Measurements from ENCODE around the gene PARD3B. TPM values are rescaled to one million over a fixed set of nuclear protein-coding genes. Genes with fewer than 3 reads are reported as not detected.

Gene PARD3B
- total and polyA plus RNA-seq, 7 donors = 0.42 to 6.0 (median 4.8) TPM

DNA sequence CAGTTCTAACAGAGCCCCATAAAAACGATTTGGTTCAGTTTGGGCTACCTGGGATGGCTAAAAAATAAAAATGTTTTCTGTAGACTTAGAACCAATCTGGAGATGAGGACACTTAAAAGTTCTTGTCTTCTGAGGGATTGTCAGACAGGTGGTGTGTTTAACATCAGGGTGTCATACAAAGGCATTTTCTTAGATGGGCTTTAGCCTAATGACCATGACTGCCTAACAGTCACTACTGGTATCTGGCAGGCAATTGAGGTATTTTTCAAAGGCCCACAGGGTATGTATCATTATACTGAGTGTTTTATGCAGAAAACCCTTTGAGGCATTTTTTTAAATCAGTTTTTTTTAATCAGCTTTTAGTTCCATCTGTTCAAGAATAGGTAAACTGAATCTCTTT lies 341.4 kb downstream of the PARD3B start:
- TF ChIP-seq, protein P1, sequence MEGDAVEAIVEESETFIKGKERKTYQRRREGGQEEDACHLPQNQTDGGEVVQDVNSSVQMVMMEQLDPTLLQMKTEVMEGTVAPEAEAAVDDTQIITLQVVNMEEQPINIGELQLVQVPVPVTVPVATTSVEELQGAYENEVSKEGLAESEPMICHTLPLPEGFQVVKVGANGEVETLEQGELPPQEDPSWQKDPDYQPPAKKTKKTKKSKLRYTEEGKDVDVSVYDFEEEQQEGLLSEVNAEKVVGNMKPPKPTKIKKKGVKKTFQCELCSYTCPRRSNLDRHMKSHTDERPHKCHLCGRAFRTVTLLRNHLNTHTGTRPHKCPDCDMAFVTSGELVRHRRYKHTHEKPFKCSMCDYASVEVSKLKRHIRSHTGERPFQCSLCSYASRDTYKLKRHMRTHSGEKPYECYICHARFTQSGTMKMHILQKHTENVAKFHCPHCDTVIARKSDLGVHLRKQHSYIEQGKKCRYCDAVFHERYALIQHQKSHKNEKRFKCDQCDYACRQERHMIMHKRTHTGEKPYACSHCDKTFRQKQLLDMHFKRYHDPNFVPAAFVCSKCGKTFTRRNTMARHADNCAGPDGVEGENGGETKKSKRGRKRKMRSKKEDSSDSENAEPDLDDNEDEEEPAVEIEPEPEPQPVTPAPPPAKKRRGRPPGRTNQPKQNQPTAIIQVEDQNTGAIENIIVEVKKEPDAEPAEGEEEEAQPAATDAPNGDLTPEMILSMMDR (IDR thresholded peaks at IDR 0.05) = no peak
- Histone ChIP-seq H3K36me3 (ENCODE audit: insufficient read depth in 1 of 2, low read depth in 1 of 2) (no peaks in the 10 kb centered on the region), H3K27me3 (ENCODE audit: insufficient read depth in 3 of 3, low read length in 2 of 3) (no peaks in the 10 kb centered on the region), H3K4me1 (no peaks in the 10 kb centered on the region), H3K27ac (no peak overlapping the region), H3K4me3 (no peak overlapping the region), H3K9me3 (no peaks in the 10 kb centered on the region)
- intact Hi-C loops (cut with DNase I) = no loop called here
- no peak for ATAC-seq
- DNase-seq = no peak
- 44 to 53% (median 44%) methylated on average over 1 of the region's 1 CpG for WGBS, 3 donors

DNA sequence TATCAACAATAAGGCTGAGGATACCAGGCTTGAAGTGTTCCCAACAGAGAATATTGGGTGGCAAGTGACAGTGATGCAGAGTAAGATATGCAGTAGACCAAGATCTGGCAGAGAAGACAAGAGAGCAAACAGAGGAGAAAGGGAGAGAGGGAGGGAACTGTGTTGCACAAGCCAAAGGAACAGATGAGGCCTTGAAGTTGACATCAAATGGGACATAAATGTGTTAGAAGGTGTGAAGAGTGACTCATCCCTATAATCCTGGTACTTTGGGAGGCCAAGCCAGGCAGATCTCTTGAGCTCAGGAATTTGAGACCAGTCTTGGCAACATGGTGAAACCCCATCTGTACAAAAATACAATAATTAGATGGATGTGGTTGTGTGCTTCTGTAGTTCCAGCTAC lies 342.9 kb downstream of the PARD3B start:
- DNase-seq (no peak), ATAC-seq (peak in 1 of 4 donors; percentile 22)
- no peak overlapping the region for H3K27ac ChIP-seq
- intact Hi-C loops (cut with DNase I) = no loop called here
- H3K36me3 ChIP-seq (ENCODE audit: insufficient read depth in 1 of 2, low read depth in 1 of 2) = no peaks in the 10 kb centered on the region
- TF ChIP-seq, protein P1 (IDR thresholded peaks at IDR 0.05) = no peak
- H3K4me1 ChIP-seq = no peaks in the 10 kb centered on the region
- no peak overlapping the region for H3K4me3 ChIP-seq
- no peaks in the 10 kb centered on the region for H3K9me3 ChIP-seq
- no peaks in the 10 kb centered on the region for H3K27me3 ChIP-seq (ENCODE audit: insufficient read depth in 3 of 3, low read length in 2 of 3)

DNA sequence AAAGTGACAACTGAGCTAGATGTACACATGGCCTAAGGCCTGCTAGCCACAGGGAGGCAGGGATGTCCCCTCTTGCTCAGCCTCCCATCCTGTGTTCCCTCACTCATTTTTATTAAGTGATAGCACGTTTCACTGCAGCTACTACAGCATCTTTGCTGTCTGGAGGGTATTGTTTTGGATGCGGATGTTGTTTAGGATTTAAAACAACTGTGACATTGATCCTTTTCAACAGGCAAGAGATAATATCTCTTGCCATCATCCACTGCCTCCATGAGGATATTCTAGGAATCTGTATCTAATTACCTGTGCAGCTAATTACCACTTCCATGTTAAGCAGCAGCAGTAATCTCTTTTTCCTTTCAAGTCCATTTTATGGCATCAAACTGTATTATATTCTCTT lies 345.4 kb downstream of the PARD3B start:
- TF ChIP-seq, protein P1 (IDR thresholded peaks at IDR 0.05) = no peak
- 84 to 89% (median 86%) methylated on average over 2 of the region's 2 CpGs for WGBS, 3 donors

DNA sequence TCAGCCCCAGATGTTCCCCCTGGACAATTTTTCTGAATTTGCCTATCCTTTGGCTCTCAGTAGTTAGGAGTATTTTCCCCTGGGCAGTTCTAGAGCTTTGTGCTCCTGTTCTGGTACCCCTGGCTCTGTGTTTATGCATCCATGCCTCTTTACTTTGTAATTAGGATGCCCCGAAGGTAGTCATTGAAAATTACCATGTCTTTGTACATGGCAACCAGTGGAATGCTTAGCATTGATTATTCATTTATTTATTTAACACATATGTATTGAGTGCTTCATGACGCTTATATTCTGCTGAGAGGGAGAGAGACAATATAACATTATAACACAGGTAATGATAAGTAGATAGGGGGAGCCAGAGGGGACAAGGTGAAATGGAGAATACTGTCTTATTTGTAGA lies 346.5 kb downstream of the PARD3B start:
- Histone ChIP-seq H3K27me3 (ENCODE audit: insufficient read depth in 3 of 3, low read length in 2 of 3) (no peaks in the 10 kb centered on the region), H3K27ac (no peak overlapping the region), H3K4me1 (no peaks in the 10 kb centered on the region), H3K4me3 (no peak overlapping the region), H3K36me3 (ENCODE audit: insufficient read depth in 1 of 2, low read depth in 1 of 2) (no peaks in the 10 kb centered on the region), H3K9me3 (no peaks in the 10 kb centered on the region)
- 93 to 95% (median 94%) methylated on average over 2 of the region's 2 CpGs for WGBS, 3 donors
- DNase-seq (no peak), ATAC-seq (no peak)
- TF ChIP-seq, protein P1 (IDR thresholded peaks at IDR 0.05) = no peak
- intact Hi-C loops (cut with DNase I) = no loop called here

More for the DNA sequence above, 345.4 kb downstream of the PARD3B start:
- Histone ChIP-seq H3K4me1 (no peaks in the 10 kb centered on the region), H3K27me3 (ENCODE audit: insufficient read depth in 3 of 3, low read length in 2 of 3) (no peaks in the 10 kb centered on the region), H3K27ac (no peak overlapping the region), H3K4me3 (no peak overlapping the region), H3K9me3 (no peaks in the 10 kb centered on the region), H3K36me3 (ENCODE audit: insufficient read depth in 1 of 2, low read depth in 1 of 2) (no peaks in the 10 kb centered on the region)
- intact Hi-C loops (cut with DNase I) = no loop called here
- no peak for ATAC-seq
- DNase-seq = no peak

DNA sequence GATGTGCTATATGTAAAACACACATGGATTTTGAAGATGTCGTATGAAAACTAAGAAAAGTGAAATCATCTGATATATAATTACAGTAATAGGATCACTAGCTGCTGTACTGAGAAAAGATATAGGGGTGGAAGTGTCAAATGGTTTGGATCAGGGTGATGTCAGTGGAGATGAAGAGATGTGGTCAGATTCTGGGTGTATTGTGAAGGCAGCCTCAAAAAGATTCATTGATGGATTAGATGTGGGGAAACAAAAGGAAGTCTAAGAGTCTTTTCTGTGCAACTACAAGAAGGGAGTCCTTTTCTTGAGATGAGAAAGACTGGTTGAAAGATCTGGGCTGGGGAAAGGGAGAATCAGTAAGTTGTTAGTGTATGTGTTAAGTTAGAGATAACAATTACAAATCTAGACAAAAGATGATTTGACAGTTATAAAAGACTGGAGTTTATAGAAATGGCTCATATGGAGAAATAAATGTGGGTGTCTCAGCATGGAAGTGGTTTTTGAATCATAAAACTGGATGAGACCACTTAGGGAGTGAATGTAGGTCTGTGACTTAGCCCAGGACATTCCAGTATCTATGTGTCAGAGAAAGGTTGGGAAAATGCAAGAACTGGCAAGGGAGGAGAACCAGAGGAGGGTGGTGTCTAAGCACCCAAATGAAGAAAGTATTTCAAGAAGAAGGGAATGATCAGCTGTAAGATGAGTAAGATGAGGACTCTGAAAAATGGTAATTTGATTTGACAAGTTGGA lies 347.4 kb downstream of the PARD3B start:
- intact Hi-C loops (cut with DNase I) = no loop called here
- Histone ChIP-seq H3K36me3 (ENCODE audit: insufficient read depth in 1 of 2, low read depth in 1 of 2) (no peaks in the 10 kb centered on the region), H3K9me3 (peaks cover 3% of the 10 kb centered on the region), H3K27ac (no peak overlapping the region), H3K27me3 (ENCODE audit: insufficient read depth in 3 of 3, low read length in 2 of 3) (no peaks in the 10 kb centered on the region), H3K4me3 (no peak overlapping the region), H3K4me1 (no peaks in the 10 kb centered on the region)
- TF ChIP-seq, protein P1 (IDR thresholded peaks at IDR 0.05) = no peak
- 90 to 98% (median 97%) methylated on average over 1 of the region's 1 CpG for WGBS, 3 donors
- ATAC-seq (no peak), DNase-seq (no peak)
